ENCODE measurements around the gene TMEM229B. TPM values are rescaled to one million over a fixed set of nuclear protein-coding genes. Genes with fewer than 3 reads are reported as not detected.

Gene TMEM229B
- total and polyA plus RNA-seq, 9 donors: 1.2 to 11.9 (median 2.9) TPM

DNA sequence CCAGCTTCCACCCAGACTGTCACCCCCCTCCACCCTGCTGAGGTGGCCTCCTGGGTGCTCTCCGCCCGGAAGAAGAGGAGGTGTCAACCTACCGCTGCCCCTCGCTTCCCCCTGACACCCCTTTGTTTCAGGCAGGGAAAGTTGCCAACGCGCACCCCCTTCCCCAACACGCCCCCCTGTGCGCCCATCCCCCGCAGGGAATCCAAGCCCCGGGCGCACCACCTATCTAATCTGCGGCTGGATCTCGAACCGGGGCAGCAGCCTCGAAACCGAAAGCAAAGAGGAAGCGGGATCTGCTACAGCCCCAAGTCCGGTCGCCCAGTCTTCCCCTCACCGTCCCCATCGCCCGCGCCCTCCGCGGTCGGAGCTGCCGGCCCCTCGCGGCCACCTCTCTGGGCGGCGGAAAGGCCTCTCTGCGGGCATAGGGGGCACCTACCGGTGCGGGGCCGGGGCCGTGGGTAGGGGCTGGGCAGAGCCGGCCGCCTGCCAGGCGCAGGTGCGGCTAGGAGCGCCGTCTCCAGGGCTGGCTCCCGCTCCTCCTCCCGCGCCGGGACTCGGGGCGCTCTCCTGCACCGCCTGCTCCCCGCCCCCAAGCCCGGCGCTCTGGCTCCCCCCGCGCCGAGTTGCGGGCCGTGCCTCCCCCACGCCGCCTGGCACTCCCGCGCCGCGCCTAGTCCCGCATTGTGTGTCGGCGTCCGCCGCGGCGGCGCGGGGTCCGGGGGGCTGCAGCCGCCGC lies 26.3 kb upstream of the TMEM229B start:
- H3K4me1 ChIP-seq (ENCODE audit: insufficient read depth): peaks cover 2% of the 10 kb centered on the region
- peak; percentile 23 to 50 (median 42) for DNase-seq
- H3K4me3 ChIP-seq: peak overlapping the region; percentile 97
- H3K27me3 ChIP-seq: no peaks in the 10 kb centered on the region
- 1% methylated on average over 57 to 75 of the region's 75 CpGs for WGBS, 3 donors
- no peaks in the 10 kb centered on the region for H3K36me3 ChIP-seq
- TF ChIP-seq POLR2A (IDR thresholded peaks at IDR 0.05) (no peak), EP300 (IDR thresholded peaks at IDR 0.05) (no peak)
- TF ChIP-seq, protein P1, sequence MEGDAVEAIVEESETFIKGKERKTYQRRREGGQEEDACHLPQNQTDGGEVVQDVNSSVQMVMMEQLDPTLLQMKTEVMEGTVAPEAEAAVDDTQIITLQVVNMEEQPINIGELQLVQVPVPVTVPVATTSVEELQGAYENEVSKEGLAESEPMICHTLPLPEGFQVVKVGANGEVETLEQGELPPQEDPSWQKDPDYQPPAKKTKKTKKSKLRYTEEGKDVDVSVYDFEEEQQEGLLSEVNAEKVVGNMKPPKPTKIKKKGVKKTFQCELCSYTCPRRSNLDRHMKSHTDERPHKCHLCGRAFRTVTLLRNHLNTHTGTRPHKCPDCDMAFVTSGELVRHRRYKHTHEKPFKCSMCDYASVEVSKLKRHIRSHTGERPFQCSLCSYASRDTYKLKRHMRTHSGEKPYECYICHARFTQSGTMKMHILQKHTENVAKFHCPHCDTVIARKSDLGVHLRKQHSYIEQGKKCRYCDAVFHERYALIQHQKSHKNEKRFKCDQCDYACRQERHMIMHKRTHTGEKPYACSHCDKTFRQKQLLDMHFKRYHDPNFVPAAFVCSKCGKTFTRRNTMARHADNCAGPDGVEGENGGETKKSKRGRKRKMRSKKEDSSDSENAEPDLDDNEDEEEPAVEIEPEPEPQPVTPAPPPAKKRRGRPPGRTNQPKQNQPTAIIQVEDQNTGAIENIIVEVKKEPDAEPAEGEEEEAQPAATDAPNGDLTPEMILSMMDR (IDR thresholded peaks at IDR 0.05): no peak
- intact Hi-C loops (cut with DNase I): no loop called here
- H3K27ac ChIP-seq: peak overlapping the region; percentile 33 to 42
- no peaks in the 10 kb centered on the region for H3K9me3 ChIP-seq

DNA sequence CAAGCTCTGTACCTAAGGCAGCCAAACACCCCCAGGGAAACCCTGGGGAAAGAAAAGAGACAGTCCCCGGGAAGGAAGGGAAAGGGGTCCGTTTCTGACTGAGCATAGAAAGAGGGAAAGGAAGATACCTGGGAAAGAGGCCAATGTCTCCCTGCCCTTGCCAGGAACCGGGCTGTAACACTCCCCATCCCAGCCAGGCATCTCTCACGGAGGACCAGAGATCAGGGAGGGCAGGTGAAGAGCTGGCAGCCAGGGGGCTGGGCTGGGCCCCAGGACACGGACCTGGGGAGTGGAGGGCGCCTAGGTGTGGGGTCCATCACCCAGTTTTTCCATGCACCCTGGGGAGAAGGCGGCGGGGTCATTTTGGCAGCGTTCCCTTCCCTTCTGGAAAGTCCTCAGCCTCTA lies 25.7 kb upstream of the TMEM229B start:
- DNase-seq: peak; percentile 28 to 53 (median 40)
- WGBS, 3 donors: 7 to 10% (median 8%) methylated on average over 9 of the region's 9 CpGs

DNA sequence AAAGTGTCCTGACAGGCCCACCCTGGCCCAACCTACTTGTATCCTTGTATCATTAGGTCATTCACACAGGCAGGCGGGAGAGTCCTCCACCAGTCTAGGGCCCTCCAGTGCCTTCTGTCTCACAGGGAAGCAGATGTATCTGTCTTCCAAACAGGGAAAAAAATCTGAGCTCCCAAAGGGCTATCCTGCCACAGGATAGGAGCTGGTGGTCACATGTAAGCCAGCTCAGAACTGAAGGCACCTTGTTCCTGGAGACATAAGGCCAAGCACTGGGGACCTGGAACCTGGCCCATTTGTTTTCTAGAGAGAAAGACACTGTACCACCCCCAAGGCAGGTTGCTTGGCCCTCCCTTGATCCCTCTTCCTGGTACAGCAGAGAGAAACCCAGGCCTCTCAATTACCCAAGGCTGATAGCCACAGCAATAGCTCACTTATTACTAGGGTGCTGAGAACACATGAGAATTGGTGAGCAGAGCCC lies 25.1 kb upstream of the TMEM229B start:
- H3K27ac ChIP-seq: peak overlapping the region; percentile 33 to 42
- H3K4me1 ChIP-seq (ENCODE audit: insufficient read depth): peaks cover 2% of the 10 kb centered on the region
- no peaks in the 10 kb centered on the region for H3K9me3 ChIP-seq
- peak in 1 of 5 donors; percentile 17 for DNase-seq
- 83 to 100% (median 95%) methylated on average over 1 of the region's 1 CpG for WGBS, 3 donors
- H3K36me3 ChIP-seq: no peaks in the 10 kb centered on the region
- intact Hi-C loops (cut with DNase I): no loop called here
- TF ChIP-seq EP300 (IDR thresholded peaks at IDR 0.05): no peak
- TF ChIP-seq, protein P1 (IDR thresholded peaks at IDR 0.05): no peak
- no peak for TF ChIP-seq POLR2A (IDR thresholded peaks at IDR 0.05)
- H3K27me3 ChIP-seq: no peaks in the 10 kb centered on the region
- H3K4me3 ChIP-seq: no peak overlapping the region

More for the DNA sequence above, 25.7 kb upstream of the TMEM229B start:
- peak overlapping the region; percentile 33 to 42 for H3K27ac ChIP-seq
- H3K4me3 ChIP-seq: peak overlapping the region; percentile 97
- no peaks in the 10 kb centered on the region for H3K36me3 ChIP-seq
- H3K9me3 ChIP-seq: no peaks in the 10 kb centered on the region
- intact Hi-C loops (cut with DNase I): no loop called here
- H3K27me3 ChIP-seq: no peaks in the 10 kb centered on the region
- TF ChIP-seq, protein P1 (IDR thresholded peaks at IDR 0.05): no peak
- TF ChIP-seq EP300 (IDR thresholded peaks at IDR 0.05) (no peak), POLR2A (IDR thresholded peaks at IDR 0.05) (no peak)
- peaks cover 2% of the 10 kb centered on the region for H3K4me1 ChIP-seq (ENCODE audit: insufficient read depth)

DNA sequence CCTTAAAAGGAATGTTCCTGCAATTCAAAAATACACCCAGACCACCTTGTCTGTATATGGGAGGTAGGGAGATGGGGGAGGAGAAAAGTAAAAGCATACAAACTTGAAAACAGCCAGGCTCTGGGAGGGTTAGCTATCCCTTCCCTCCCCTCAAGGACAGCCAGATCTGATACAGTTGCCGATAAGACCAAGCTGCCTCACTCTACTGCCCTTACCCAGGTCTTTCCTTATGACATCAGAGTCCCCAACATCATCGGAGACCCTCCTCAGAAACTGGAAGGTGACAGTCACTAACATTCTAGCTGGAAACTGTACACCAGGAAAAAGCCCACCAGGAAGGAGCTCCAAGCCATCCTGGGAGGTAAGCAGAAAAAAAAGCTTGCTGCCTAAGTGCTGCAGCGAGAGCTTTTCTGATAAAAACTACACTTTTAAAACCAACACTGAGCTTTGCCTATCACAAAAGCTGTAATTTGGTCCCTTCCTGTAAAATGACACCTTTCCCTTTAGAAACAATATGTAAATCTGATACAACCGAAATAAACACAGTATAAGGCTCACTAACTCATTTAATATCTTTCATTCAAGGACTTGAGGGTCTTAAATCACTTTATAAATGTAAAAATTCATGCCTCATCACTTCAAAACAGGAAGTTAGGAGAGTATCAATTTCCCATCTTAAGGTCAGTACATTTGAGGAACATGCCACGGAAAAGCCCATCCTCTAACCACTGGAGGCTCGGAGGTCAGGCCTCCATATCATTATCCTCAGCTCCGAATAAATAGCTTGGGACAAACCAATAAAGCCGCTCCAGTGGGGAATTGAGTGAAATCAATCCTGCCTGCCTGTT lies 24.2 kb upstream of the TMEM229B start:
- WGBS, 3 donors: 73 to 76% (median 74%) methylated on average over 8 of the region's 8 CpGs
- no peak overlapping the region for H3K27ac ChIP-seq

More for the DNA sequence above, 24.2 kb upstream of the TMEM229B start:
- Histone ChIP-seq H3K4me3 (no peak overlapping the region), H3K4me1 (ENCODE audit: insufficient read depth) (peaks cover 2% of the 10 kb centered on the region), H3K9me3 (no peaks in the 10 kb centered on the region), H3K27me3 (no peaks in the 10 kb centered on the region), H3K36me3 (no peaks in the 10 kb centered on the region)
- intact Hi-C loops (cut with DNase I): no loop called here
- TF ChIP-seq EP300 (IDR thresholded peaks at IDR 0.05) (no peak), POLR2A (IDR thresholded peaks at IDR 0.05) (no peak)
- TF ChIP-seq, protein P1 (IDR thresholded peaks at IDR 0.05): no peak
- no peak for DNase-seq
